Stimulated activated CD4-positive, alpha-beta T cell treated with anti-CD3 and anti-CD28 coated beads, TNF-alpha, amount 100 ng/mL, for 48 hours (primary cell): ENCODE data around the gene SPEM3.
"Not testable (repeated sequence)": the region's sequence is repeated elsewhere in the genome, so short reads cannot be mapped to it uniquely, and the experiment has no call there.

Experiments
- DNase-seq, 3 donors: peaks; one replicate each; pipeline ENCODE4 v3.0.0-alpha.2; 2020; ENCODE audit warnings: low read depth in 3 of 3

SPEM3 gene

GRCh38 chr17:7442142-7442541 is 13.5 kb downstream of the SPEM3 start:
- no peak for DNase-seq

GRCh38 chr17:7443499-7444485 is 15.1 kb downstream of the SPEM3 start:
- no peak for DNase-seq

GRCh38 chr17:7444682-7445618 is 16.3 kb downstream of the SPEM3 start, which contains the start of gene CHRNB1:
TSS of gene CHRNB1 (plus strand) at chr17:7445061. CDS start at chr17:7445128, 67 bp downstream.
- DNase-seq: no peak

GRCh38 chr17:7445619-7445968 is 16.9 kb downstream of the SPEM3 start:
- DNase-seq: no peak

- DNase-seq: no peak
Observed at GRCh38 chr17:7448461-7448860, 19.8 kb downstream of the SPEM3 start.

- no peak for DNase-seq
Observed at GRCh38 chr17:7459961-7460545, 31.4 kb downstream of the SPEM3 start.

GRCh38 chr17:7460850-7461660 is 32.4 kb downstream of the SPEM3 start:
- no peak for DNase-seq

- DNase-seq: no peak
Observed at GRCh38 chr17:7462474-7463371, 34.1 kb downstream of the SPEM3 start.

GRCh38 chr17:7463372-7463846 is 34.8 kb downstream of the SPEM3 start:
- DNase-seq: no peak

GRCh38 chr17:7464081-7464480 is 35.4 kb downstream of the SPEM3 start:
- DNase-seq: no peak

GRCh38 chr17:7465597-7466275 is 37.1 kb downstream of the SPEM3 start:
- DNase-seq: no peak

- DNase-seq: no peak
Observed at GRCh38 chr17:7466318-7466638, 37.6 kb downstream of the SPEM3 start.

- DNase-seq: no peak
Observed at GRCh38 chr17:7466639-7467341, 38.1 kb downstream of the SPEM3 start.

GRCh38 chr17:7467498-7467897 is 38.8 kb downstream of the SPEM3 start:
- DNase-seq: no peak

- DNase-seq: no peak
Observed at GRCh38 chr17:7468290-7468689, 39.6 kb downstream of the SPEM3 start.

- DNase-seq: no peak
Observed at GRCh38 chr17:7468804-7469389, 40.2 kb downstream of the SPEM3 start.

- DNase-seq: not testable (repeated sequence)
Observed at GRCh38 chr17:7469843-7470242, 41.2 kb downstream of the SPEM3 start.

GRCh38 chr17:7470457-7470973 is 41.9 kb downstream of the SPEM3 start:
- DNase-seq: not testable (repeated sequence)
